GM23338 (cell line): ENCODE results near the gene C1QBP. TPM values are rescaled to one million over a fixed set of nuclear protein-coding genes. Genes with fewer than 3 reads are reported as not detected.

Experiments
- ATAC-seq: fragments of 200-7000 bp; cut with Tn5 transposase; 3 replicates; pipeline ENCODE4 v1.9.1; 2020
- DNase-seq: peaks from one replicate; pipeline ENCODE4 v3.0.0-alpha.2; 2015; ENCODE audit warnings: low spot score
- H2AFZ ChIP-seq: fragments of 200-600 bp; sonication (generic); 2 replicates; pipeline ENCODE4 v1.8.0; 2016; ENCODE audit warnings: antibody characterized with exemption, mild to moderate bottlenecking, moderate library complexity
- H3F3A ChIP-seq: fragments of 200-600 bp; sonication (generic); replicated peaks from 2 replicates; pipeline ENCODE4 v1.8.0; 2017; ENCODE audit warnings: antibody characterized with exemption, mixed run types, low read depth
- H3K27ac ChIP-seq: fragments of 200-600 bp; sonication (generic); 2 replicates; pipeline ENCODE4 v1.6.1; 2016; ENCODE audit warnings: low read depth
- H3K27me3 ChIP-seq: fragments of 200-600 bp; sonication (generic); 2 replicates; pipeline ENCODE4 v1.8.0; 2016; ENCODE audit warnings: mild to moderate bottlenecking, mixed run types, moderate library complexity; ENCODE audit not compliant: insufficient read depth
- H3K36me3 ChIP-seq: fragments of 200-600 bp; sonication (generic); 2 replicates; pipeline ENCODE4 v1.8.0; 2016; ENCODE audit warnings: mild to moderate bottlenecking; ENCODE audit not compliant: insufficient read depth
- H3K4me1 ChIP-seq: fragments of 200-600 bp; sonication (generic); 2 replicates; pipeline ENCODE4 v1.8.0; 2016; ENCODE audit warnings: mild to moderate bottlenecking, moderate library complexity; ENCODE audit not compliant: insufficient read depth
- H3K4me2 ChIP-seq: fragments of 200-600 bp; sonication (generic); 2 replicates; pipeline ENCODE4 v1.7.1; 2017; ENCODE audit warnings: mixed run types
- H3K4me3 ChIP-seq: fragments of 200-600 bp; sonication (generic); 2 replicates; pipeline ENCODE4 v1.6.1; 2016; ENCODE audit warnings: mixed run types
- H3K79me2 ChIP-seq: fragments of 200-600 bp; sonication (generic); replicated peaks from 2 replicates; pipeline ENCODE4 v1.8.0; 2017; ENCODE audit warnings: mild to moderate bottlenecking; ENCODE audit not compliant: insufficient read depth
- H3K9me2 ChIP-seq: fragments of 200-600 bp; sonication (generic); 2 replicates; pipeline ENCODE4 v1.8.0; 2017; ENCODE audit not compliant: insufficient read depth
- H4K20me1 ChIP-seq: fragments of 200-600 bp; sonication (generic); replicated peaks from 2 replicates; pipeline ENCODE4 v1.8.0; 2017; ENCODE audit warnings: mild to moderate bottlenecking; ENCODE audit not compliant: insufficient read depth
- H3K27ac Mint-ChIP-seq: 2 replicates; pipeline ENCODE4 v1.8.0; 2020; ENCODE audit warnings: inconsistent platforms, mild to moderate bottlenecking, moderate library complexity, mixed read lengths
- H3K27me3 Mint-ChIP-seq: 3 replicates; pipeline ENCODE4 v1.8.0; 2022; ENCODE audit warnings: low read depth, mild to moderate bottlenecking, moderate library complexity, mixed read lengths, inconsistent platforms; ENCODE audit not compliant: insufficient read depth, poor library complexity
- H3K36me3 Mint-ChIP-seq: 3 replicates; pipeline ENCODE4 v1.8.0; 2021; ENCODE audit warnings: low read depth, mild to moderate bottlenecking, inconsistent platforms, moderate library complexity, mixed read lengths
- H3K4me1 Mint-ChIP-seq: 3 replicates; pipeline ENCODE4 v1.8.0; 2020; ENCODE audit warnings: mild to moderate bottlenecking, inconsistent platforms, mixed read lengths
- H3K4me3 Mint-ChIP-seq: 3 replicates; pipeline ENCODE4 v1.8.0; 2021; ENCODE audit warnings: moderate library complexity, mild to moderate bottlenecking, inconsistent platforms, mixed read lengths
- H3K9me3 Mint-ChIP-seq: 3 replicates; pipeline ENCODE4 v1.8.0; 2020; ENCODE audit warnings: moderate library complexity, mild to moderate bottlenecking, inconsistent platforms, mixed read lengths
- CREB1 ChIP-seq: fragments of 250-450 bp; sonication (Bioruptor Pico); IDR thresholded peaks from 2 replicates; pipeline ENCODE4 v1.5.0; 2020; ENCODE audit warnings: low read depth, mild to moderate bottlenecking, moderate library complexity
- EZH2 ChIP-seq: fragments of 200-600 bp; sonication (generic); IDR thresholded peaks from one replicate; pipeline ENCODE4 v1.8.0; 2017; ENCODE audit warnings: antibody characterized with exemption, mild to moderate bottlenecking, low read depth; ENCODE audit not compliant: unreplicated experiment
- EZH2phosphoT487 ChIP-seq: fragments of 200-600 bp; sonication (generic); IDR thresholded peaks from one replicate; pipeline ENCODE4 v1.8.1; 2018; ENCODE audit warnings: antibody characterized with exemption; ENCODE audit not compliant: unreplicated experiment
- JUNB ChIP-seq: IDR thresholded peaks from one replicate; pipeline ENCODE4 v1.6.1; 2016; ENCODE audit warnings: antibody characterized with exemption; ENCODE audit not compliant: unreplicated experiment
- NANOG ChIP-seq: IDR thresholded peaks from 2 replicates; pipeline ENCODE4 v1.6.1; 2016; ENCODE audit warnings: antibody characterized with exemption, borderline replicate concordance
- POLR2AphosphoS5 ChIP-seq: IDR thresholded peaks from 2 replicates; pipeline ENCODE4 v1.6.1; 2016; ENCODE audit warnings: antibody characterized with exemption, low read depth
- STAT1 ChIP-seq: IDR thresholded peaks from one replicate; pipeline ENCODE4 v1.6.1; 2016; ENCODE audit warnings: antibody characterized with exemption; ENCODE audit not compliant: unreplicated experiment
- ZNF114 ChIP-seq: fragments of 250-450 bp; sonication (Bioruptor Pico); IDR thresholded peaks from 2 replicates; pipeline ENCODE4 v1.5.0; 2020; ENCODE audit warnings: mild to moderate bottlenecking, moderate library complexity
- ZNF331 ChIP-seq: fragments of 250-450 bp; sonication (Bioruptor Pico); IDR thresholded peaks from 2 replicates; pipeline ENCODE4 v1.5.0; 2020; ENCODE audit warnings: low read depth, mild to moderate bottlenecking, moderate library complexity
- polyA plus RNA-seq: library from polyadenylated mRNA; unstranded; fragments of >200 nt; fragmentation: Nextera tagmentation; extraction: Ambion mirVana; gene quantifications from 2 replicates; pipeline ENCODE4 v1.2.1, GENCODE V29; 2016
- total RNA-seq: library from RNA; depleted of rRNA; stranded (reverse); fragments of >200 nt; shearing (Covaris generic); gene quantifications from 2 replicates; pipeline ENCODE4 v1.2.3, GENCODE V29; 2014
- TF ChIP-seq, protein P1 (sequence below): IDR thresholded peaks from 2 replicates; pipeline ENCODE4 v1.6.1; 2016; ENCODE audit warnings: antibody characterized with exemption
- TF ChIP-seq, protein P2 (sequence below): fragments of 250-450 bp; sonication (Bioruptor Pico); IDR thresholded peaks from 2 replicates; pipeline ENCODE4 v1.5.0; 2020; ENCODE audit warnings: mild to moderate bottlenecking, moderate library complexity
- TF ChIP-seq, protein P3 (sequence below), 2 experiments: fragments of 200-600 bp in 1 of 2; sonication (generic) in 1 of 2; conservative IDR thresholded peaks; 2 replicates each; pipeline versions ENCODE4 v1.5.1 to v1.6.1; 2016 to 2017; ENCODE audit warnings: antibody characterized with exemption in 2 of 2, low read depth in 2 of 2, mild to moderate bottlenecking in 2 of 2, moderate library complexity in 1 of 2
- TF ChIP-seq, protein P4 (sequence below): IDR thresholded peaks from one replicate; pipeline ENCODE4 v1.6.1; 2018; ENCODE audit warnings: antibody characterized with exemption; ENCODE audit not compliant: unreplicated experiment

Gene C1QBP
- total and polyA plus RNA-seq, 2 experiments from 2014 or later, result 478 to 704 TPM

DNA sequence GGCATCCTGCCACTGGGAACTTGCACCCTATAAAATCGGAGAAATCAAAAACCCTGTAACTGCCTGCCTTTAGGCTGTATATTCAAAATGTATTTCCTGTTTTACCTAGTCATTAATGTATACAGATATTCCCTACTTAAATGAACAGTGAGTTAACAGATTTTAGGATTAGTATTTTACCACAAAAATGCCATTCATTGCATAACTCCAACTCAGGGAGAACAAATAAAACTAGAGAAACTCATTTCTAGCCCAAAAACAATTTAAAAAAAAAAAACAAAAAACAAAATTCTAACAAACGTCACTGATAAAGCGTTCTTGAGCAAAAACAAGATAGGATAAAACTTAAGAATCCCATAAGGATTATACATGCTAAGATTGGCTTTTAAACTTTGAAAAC, 33.6 kb upstream of the C1QBP start:
- Histone ChIP-seq H3K79me2 (peaks cover 24% of the 10 kb centered on the region), H4K20me1 (peaks cover under 1% of the 10 kb centered on the region; the same call in 1 of the 2 replicates), H3K27ac (no peak overlapping the region), H3K27me3 (no peaks in the 10 kb centered on the region), H3K4me3 (no peak overlapping the region), H3F3A (no peaks in the 10 kb centered on the region), H3K4me1 (no peaks in the 10 kb centered on the region), H3K4me2 (no peak overlapping the region), H3K36me3 (peaks cover 17% of the 10 kb centered on the region; the same call in 1 of the 2 replicates), H3K9me2 (no peaks in the 10 kb centered on the region), H2AFZ (no peak overlapping the region)
- Mint-ChIP-seq H3K27me3 (no peaks in the 10 kb centered on the region), H3K36me3 (peaks cover 34% of the 10 kb centered on the region), H3K4me3 (no peak overlapping the region), H3K27ac (no peak overlapping the region), H3K4me1 (no peaks in the 10 kb centered on the region), H3K9me3 (no peaks in the 10 kb centered on the region)
- ATAC-seq (no peak), DNase-seq (no peak)
- no peak for TF ChIP-seq JUNB
- no peak for TF ChIP-seq NANOG
- TF ChIP-seq STAT1, result no peak
- TF ChIP-seq CREB1, result no peak
- no peak for TF ChIP-seq EZH2phosphoT487
- TF ChIP-seq ZNF331 (CRISPR knock-in tag), result no peak
- TF ChIP-seq EZH2, result no peak
- TF ChIP-seq, protein P1, sequence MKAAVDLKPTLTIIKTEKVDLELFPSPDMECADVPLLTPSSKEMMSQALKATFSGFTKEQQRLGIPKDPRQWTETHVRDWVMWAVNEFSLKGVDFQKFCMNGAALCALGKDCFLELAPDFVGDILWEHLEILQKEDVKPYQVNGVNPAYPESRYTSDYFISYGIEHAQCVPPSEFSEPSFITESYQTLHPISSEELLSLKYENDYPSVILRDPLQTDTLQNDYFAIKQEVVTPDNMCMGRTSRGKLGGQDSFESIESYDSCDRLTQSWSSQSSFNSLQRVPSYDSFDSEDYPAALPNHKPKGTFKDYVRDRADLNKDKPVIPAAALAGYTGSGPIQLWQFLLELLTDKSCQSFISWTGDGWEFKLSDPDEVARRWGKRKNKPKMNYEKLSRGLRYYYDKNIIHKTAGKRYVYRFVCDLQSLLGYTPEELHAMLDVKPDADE, result no peak
- TF ChIP-seq, protein P2, sequence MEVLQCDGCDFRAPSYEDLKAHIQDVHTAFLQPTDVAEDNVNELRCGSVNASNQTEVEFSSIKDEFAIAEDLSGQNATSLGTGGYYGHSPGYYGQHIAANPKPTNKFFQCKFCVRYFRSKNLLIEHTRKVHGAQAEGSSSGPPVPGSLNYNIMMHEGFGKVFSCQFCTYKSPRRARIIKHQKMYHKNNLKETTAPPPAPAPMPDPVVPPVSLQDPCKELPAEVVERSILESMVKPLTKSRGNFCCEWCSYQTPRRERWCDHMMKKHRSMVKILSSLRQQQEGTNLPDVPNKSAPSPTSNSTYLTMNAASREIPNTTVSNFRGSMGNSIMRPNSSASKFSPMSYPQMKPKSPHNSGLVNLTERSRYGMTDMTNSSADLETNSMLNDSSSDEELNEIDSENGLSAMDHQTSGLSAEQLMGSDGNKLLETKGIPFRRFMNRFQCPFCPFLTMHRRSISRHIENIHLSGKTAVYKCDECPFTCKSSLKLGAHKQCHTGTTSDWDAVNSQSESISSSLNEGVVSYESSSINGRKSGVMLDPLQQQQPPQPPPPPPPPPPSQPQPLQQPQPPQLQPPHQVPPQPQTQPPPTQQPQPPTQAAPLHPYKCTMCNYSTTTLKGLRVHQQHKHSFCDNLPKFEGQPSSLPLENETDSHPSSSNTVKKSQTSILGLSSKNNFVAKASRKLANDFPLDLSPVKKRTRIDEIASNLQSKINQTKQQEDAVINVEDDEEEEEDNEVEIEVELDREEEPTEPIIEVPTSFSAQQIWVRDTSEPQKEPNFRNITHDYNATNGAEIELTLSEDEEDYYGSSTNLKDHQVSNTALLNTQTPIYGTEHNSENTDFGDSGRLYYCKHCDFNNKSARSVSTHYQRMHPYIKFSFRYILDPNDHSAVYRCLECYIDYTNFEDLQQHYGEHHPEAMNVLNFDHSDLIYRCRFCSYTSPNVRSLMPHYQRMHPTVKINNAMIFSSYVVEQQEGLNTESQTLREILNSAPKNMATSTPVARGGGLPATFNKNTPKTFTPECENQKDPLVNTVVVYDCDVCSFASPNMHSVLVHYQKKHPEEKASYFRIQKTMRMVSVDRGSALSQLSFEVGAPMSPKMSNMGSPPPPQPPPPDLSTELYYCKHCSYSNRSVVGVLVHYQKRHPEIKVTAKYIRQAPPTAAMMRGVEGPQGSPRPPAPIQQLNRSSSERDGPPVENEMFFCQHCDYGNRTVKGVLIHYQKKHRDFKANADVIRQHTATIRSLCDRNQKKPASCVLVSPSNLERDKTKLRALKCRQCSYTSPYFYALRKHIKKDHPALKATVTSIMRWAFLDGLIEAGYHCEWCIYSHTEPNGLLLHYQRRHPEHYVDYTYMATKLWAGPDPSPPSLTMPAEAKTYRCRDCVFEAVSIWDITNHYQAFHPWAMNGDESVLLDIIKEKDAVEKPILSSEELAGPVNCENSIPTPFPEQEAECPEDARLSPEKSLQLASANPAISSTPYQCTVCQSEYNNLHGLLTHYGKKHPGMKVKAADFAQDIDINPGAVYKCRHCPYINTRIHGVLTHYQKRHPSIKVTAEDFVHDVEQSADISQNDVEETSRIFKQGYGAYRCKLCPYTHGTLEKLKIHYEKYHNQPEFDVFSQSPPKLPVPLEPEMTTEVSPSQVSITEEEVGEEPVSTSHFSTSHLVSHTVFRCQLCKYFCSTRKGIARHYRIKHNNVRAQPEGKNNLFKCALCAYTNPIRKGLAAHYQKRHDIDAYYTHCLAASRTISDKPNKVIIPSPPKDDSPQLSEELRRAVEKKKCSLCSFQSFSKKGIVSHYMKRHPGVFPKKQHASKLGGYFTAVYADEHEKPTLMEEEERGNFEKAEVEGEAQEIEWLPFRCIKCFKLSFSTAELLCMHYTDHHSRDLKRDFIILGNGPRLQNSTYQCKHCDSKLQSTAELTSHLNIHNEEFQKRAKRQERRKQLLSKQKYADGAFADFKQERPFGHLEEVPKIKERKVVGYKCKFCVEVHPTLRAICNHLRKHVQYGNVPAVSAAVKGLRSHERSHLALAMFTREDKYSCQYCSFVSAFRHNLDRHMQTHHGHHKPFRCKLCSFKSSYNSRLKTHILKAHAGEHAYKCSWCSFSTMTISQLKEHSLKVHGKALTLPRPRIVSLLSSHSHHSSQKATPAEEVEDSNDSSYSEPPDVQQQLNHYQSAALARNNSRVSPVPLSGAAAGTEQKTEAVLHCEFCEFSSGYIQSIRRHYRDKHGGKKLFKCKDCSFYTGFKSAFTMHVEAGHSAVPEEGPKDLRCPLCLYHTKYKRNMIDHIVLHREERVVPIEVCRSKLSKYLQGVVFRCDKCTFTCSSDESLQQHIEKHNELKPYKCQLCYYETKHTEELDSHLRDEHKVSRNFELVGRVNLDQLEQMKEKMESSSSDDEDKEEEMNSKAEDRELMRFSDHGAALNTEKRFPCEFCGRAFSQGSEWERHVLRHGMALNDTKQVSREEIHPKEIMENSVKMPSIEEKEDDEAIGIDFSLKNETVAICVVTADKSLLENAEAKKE (CRISPR knock-in tag), result no peak
- no peak for TF ChIP-seq POLR2AphosphoS5
- TF ChIP-seq, protein P3, sequence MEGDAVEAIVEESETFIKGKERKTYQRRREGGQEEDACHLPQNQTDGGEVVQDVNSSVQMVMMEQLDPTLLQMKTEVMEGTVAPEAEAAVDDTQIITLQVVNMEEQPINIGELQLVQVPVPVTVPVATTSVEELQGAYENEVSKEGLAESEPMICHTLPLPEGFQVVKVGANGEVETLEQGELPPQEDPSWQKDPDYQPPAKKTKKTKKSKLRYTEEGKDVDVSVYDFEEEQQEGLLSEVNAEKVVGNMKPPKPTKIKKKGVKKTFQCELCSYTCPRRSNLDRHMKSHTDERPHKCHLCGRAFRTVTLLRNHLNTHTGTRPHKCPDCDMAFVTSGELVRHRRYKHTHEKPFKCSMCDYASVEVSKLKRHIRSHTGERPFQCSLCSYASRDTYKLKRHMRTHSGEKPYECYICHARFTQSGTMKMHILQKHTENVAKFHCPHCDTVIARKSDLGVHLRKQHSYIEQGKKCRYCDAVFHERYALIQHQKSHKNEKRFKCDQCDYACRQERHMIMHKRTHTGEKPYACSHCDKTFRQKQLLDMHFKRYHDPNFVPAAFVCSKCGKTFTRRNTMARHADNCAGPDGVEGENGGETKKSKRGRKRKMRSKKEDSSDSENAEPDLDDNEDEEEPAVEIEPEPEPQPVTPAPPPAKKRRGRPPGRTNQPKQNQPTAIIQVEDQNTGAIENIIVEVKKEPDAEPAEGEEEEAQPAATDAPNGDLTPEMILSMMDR (conservative IDR thresholded peaks at IDR 0.05; ENCODE audit: low read depth in 2 of 2), result no peak
- no peak for TF ChIP-seq ZNF114 (CRISPR knock-in tag)
- TF ChIP-seq, protein P4, sequence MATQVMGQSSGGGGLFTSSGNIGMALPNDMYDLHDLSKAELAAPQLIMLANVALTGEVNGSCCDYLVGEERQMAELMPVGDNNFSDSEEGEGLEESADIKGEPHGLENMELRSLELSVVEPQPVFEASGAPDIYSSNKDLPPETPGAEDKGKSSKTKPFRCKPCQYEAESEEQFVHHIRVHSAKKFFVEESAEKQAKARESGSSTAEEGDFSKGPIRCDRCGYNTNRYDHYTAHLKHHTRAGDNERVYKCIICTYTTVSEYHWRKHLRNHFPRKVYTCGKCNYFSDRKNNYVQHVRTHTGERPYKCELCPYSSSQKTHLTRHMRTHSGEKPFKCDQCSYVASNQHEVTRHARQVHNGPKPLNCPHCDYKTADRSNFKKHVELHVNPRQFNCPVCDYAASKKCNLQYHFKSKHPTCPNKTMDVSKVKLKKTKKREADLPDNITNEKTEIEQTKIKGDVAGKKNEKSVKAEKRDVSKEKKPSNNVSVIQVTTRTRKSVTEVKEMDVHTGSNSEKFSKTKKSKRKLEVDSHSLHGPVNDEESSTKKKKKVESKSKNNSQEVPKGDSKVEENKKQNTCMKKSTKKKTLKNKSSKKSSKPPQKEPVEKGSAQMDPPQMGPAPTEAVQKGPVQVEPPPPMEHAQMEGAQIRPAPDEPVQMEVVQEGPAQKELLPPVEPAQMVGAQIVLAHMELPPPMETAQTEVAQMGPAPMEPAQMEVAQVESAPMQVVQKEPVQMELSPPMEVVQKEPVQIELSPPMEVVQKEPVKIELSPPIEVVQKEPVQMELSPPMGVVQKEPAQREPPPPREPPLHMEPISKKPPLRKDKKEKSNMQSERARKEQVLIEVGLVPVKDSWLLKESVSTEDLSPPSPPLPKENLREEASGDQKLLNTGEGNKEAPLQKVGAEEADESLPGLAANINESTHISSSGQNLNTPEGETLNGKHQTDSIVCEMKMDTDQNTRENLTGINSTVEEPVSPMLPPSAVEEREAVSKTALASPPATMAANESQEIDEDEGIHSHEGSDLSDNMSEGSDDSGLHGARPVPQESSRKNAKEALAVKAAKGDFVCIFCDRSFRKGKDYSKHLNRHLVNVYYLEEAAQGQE, result no peak
